Neural progenitor cell (in vitro differentiated cells): Measurements from ENCODE around the gene IGF2BP1. TPM values are rescaled to one million over a fixed set of nuclear protein-coding genes. Genes with fewer than 3 reads are reported as not detected.

Source experiments
- DNase-seq: peaks from one replicate; pipeline ENCODE4 v3.0.0-alpha.2; 2016; ENCODE audit warnings: low spot score
- H2AFZ ChIP-seq: fragments of 200-600 bp; sonication (generic); replicated peaks from 2 replicates; pipeline ENCODE4 v1.6.1; 2016; ENCODE audit warnings: antibody characterized with exemption
- H3F3A ChIP-seq: fragments of 200-600 bp; sonication (generic); 2 replicates; pipeline ENCODE4 v1.6.1; 2016; ENCODE audit warnings: antibody characterized with exemption, low read depth
- H3K27ac ChIP-seq: fragments of 200-600 bp; sonication (generic); 2 replicates; pipeline ENCODE4 v1.5.1; 2016; ENCODE audit warnings: mild to moderate bottlenecking
- H3K27me3 ChIP-seq: fragments of 200-600 bp; sonication (generic); 2 replicates; pipeline ENCODE4 v1.6.1; 2016; ENCODE audit warnings: mild to moderate bottlenecking, moderate library complexity
- H3K36me3 ChIP-seq: fragments of 200-600 bp; sonication (generic); 2 replicates; pipeline ENCODE4 v1.5.1; 2016
- H3K4me1 ChIP-seq: fragments of 200-600 bp; sonication (generic); 2 replicates; pipeline ENCODE4 v1.6.1; 2016; ENCODE audit warnings: mixed run types
- H3K4me2 ChIP-seq: fragments of 200-600 bp; sonication (generic); 2 replicates; pipeline ENCODE4 v1.6.1; 2016
- H3K4me3 ChIP-seq: fragments of 200-600 bp; sonication (generic); 2 replicates; pipeline ENCODE4 v1.5.1; 2016
- H3K79me2 ChIP-seq: fragments of 200-600 bp; sonication (generic); 2 replicates; pipeline ENCODE4 v1.6.1; 2016; ENCODE audit warnings: low read depth
- H3K9ac ChIP-seq: fragments of 200-600 bp; sonication (generic); 2 replicates; pipeline ENCODE4 v1.6.1; 2016
- H3K9me3 ChIP-seq: fragments of 200-600 bp; sonication (generic); 2 replicates; pipeline ENCODE4 v1.5.1; 2016; ENCODE audit warnings: low read depth
- H4K20me1 ChIP-seq: fragments of 200-600 bp; sonication (generic); 2 replicates; pipeline ENCODE4 v1.6.1; 2016; ENCODE audit warnings: low read depth
- H3K27ac Mint-ChIP-seq: 3 replicates; pipeline ENCODE4 v1.8.0; 2021; ENCODE audit warnings: mixed read lengths
- H3K27me3 Mint-ChIP-seq: 2 replicates; pipeline ENCODE4 v1.8.0; 2022; ENCODE audit warnings: low read depth, mild to moderate bottlenecking, inconsistent platforms, moderate library complexity, mixed read lengths; ENCODE audit not compliant: insufficient read depth
- H3K36me3 Mint-ChIP-seq: 3 replicates; pipeline ENCODE4 v1.8.0; 2021; ENCODE audit warnings: mixed read lengths
- H3K4me1 Mint-ChIP-seq: 3 replicates; pipeline ENCODE4 v1.8.0; 2021; ENCODE audit warnings: mixed read lengths
- H3K4me3 Mint-ChIP-seq: 3 replicates; pipeline ENCODE4 v1.8.0; 2021; ENCODE audit warnings: mild to moderate bottlenecking, moderate library complexity, mixed read lengths
- H3K9me3 Mint-ChIP-seq: 3 replicates; pipeline ENCODE4 v1.8.0; 2020; ENCODE audit warnings: mixed read lengths
- EZH2 ChIP-seq: fragments of 200-600 bp; sonication (generic); IDR thresholded peaks from 2 replicates; pipeline ENCODE4 v1.6.1; 2017; ENCODE audit warnings: antibody characterized with exemption, mild to moderate bottlenecking, moderate library complexity
- EZH2phosphoT487 ChIP-seq: fragments of 200-600 bp; sonication (generic); IDR thresholded peaks from 2 replicates; pipeline ENCODE4 v1.6.1; 2017; ENCODE audit warnings: antibody characterized with exemption
- total RNA-seq: library from RNA; depleted of rRNA; stranded (reverse); fragments of >200 nt; gene quantifications from 2 replicates; pipeline ENCODE4 v1.2.3, GENCODE V29; 2015; ENCODE audit warnings: low replicate concordance
- TF ChIP-seq, protein P1 (sequence below): fragments of 200-600 bp; sonication (generic); IDR thresholded peaks from 2 replicates; pipeline ENCODE4 v1.5.1; 2017; ENCODE audit warnings: antibody characterized with exemption, mild to moderate bottlenecking

Gene IGF2BP1
- total RNA-seq, 1 donor from 2014 or later: 129 TPM

DNA sequence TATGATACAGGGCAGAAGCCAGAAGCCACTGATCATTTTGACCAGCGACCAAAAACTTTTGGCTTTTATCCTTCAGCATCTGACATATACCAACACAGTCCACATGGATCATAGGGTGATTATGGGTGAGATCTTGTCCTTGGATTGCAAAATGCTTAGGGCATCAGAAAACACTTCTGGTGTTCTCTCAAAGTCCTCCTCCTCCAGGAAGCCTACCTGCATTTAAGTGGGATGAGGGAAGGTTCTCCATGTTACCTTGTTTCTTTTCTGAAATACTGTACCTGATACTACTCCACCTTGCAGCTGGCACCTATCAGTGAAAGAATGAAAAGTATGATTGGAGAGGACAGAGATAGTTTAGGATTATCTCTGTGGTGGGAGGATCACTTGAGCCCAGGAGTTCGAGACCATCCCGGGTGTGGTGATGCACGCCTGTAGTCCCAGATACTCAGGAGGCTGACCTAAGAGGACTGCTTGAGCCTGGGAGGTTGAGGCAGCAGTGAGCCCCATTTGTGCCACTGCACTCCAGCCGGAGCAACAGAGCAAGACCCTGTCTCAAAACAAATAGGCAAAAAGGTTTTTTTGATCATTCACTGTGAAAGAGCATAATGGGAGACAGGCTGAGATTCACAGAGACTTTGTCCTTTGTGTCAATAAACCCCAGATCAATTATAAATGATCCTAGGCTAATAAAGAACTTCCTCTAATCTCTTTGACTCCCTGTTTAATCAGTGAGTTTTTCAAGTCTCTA, 88.6 kb downstream of the IGF2BP1 start:
- Histone ChIP-seq H3K9ac (no peak overlapping the region), H3K9me3 (no peaks in the 10 kb centered on the region), H3F3A (no peaks in the 10 kb centered on the region), H3K27ac (no peak overlapping the region), H2AFZ (no peak overlapping the region), H3K4me3 (no peak overlapping the region), H3K4me1 (no peaks in the 10 kb centered on the region), H3K36me3 (no peaks in the 10 kb centered on the region), H4K20me1 (no peaks in the 10 kb centered on the region), H3K79me2 (no peaks in the 10 kb centered on the region), H3K27me3 (no peaks in the 10 kb centered on the region), H3K4me2 (no peak overlapping the region)
- Mint-ChIP-seq H3K4me3 (no peak overlapping the region), H3K9me3 (no peaks in the 10 kb centered on the region), H3K4me1 (peaks cover 10% of the 10 kb centered on the region), H3K27me3 (peaks cover 3% of the 10 kb centered on the region), H3K36me3 (no peaks in the 10 kb centered on the region), H3K27ac (no peak overlapping the region)
- TF ChIP-seq EZH2phosphoT487 (no peak), EZH2 (no peak)
- TF ChIP-seq, protein P1, sequence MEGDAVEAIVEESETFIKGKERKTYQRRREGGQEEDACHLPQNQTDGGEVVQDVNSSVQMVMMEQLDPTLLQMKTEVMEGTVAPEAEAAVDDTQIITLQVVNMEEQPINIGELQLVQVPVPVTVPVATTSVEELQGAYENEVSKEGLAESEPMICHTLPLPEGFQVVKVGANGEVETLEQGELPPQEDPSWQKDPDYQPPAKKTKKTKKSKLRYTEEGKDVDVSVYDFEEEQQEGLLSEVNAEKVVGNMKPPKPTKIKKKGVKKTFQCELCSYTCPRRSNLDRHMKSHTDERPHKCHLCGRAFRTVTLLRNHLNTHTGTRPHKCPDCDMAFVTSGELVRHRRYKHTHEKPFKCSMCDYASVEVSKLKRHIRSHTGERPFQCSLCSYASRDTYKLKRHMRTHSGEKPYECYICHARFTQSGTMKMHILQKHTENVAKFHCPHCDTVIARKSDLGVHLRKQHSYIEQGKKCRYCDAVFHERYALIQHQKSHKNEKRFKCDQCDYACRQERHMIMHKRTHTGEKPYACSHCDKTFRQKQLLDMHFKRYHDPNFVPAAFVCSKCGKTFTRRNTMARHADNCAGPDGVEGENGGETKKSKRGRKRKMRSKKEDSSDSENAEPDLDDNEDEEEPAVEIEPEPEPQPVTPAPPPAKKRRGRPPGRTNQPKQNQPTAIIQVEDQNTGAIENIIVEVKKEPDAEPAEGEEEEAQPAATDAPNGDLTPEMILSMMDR: no peak
- DNase-seq: no peak

GRCh38 chr17:49086316-49086605, 89.1 kb downstream of the IGF2BP1 start:
- Mint-ChIP-seq H3K4me1 (peaks cover 10% of the 10 kb centered on the region), H3K27ac (no peak overlapping the region), H3K4me3 (no peak overlapping the region), H3K36me3 (no peaks in the 10 kb centered on the region), H3K9me3 (no peaks in the 10 kb centered on the region), H3K27me3 (peaks cover 3% of the 10 kb centered on the region)
- H3K4me2 ChIP-seq: no peak overlapping the region
- H3K27ac ChIP-seq: no peak overlapping the region
- H3K9me3 ChIP-seq: no peaks in the 10 kb centered on the region
- H3K27me3 ChIP-seq: no peaks in the 10 kb centered on the region
- no peak overlapping the region for H2AFZ ChIP-seq
- no peak for DNase-seq
- no peak overlapping the region for H3K9ac ChIP-seq
- no peaks in the 10 kb centered on the region for H3K4me1 ChIP-seq
- H3K36me3 ChIP-seq: no peaks in the 10 kb centered on the region
- H4K20me1 ChIP-seq: no peaks in the 10 kb centered on the region
- no peaks in the 10 kb centered on the region for H3K79me2 ChIP-seq
- TF ChIP-seq EZH2phosphoT487 (no peak), EZH2 (no peak)
- TF ChIP-seq, protein P1: no peak
- H3K4me3 ChIP-seq: no peak overlapping the region
- H3F3A ChIP-seq: no peaks in the 10 kb centered on the region

- no peaks in the 10 kb centered on the region for H4K20me1 ChIP-seq
- no peak overlapping the region for H3K4me2 ChIP-seq
- Mint-ChIP-seq H3K4me3 (no peak overlapping the region), H3K36me3 (no peaks in the 10 kb centered on the region), H3K9me3 (no peaks in the 10 kb centered on the region), H3K4me1 (peaks cover 10% of the 10 kb centered on the region), H3K27ac (no peak overlapping the region), H3K27me3 (peaks cover 3% of the 10 kb centered on the region)
- no peaks in the 10 kb centered on the region for H3K36me3 ChIP-seq
- H2AFZ ChIP-seq: no peak overlapping the region
- H3K79me2 ChIP-seq: no peaks in the 10 kb centered on the region
- no peaks in the 10 kb centered on the region for H3F3A ChIP-seq
- no peaks in the 10 kb centered on the region for H3K9me3 ChIP-seq
- no peak overlapping the region for H3K4me3 ChIP-seq
- TF ChIP-seq EZH2: no peak
- TF ChIP-seq, protein P1: no peak
- TF ChIP-seq EZH2phosphoT487: no peak
- no peaks in the 10 kb centered on the region for H3K27me3 ChIP-seq
- no peak overlapping the region for H3K9ac ChIP-seq
- no peaks in the 10 kb centered on the region for H3K4me1 ChIP-seq
- no peak for DNase-seq
- H3K27ac ChIP-seq: no peak overlapping the region
These were observed 89.5 kb downstream of the IGF2BP1 start for GRCh38 chr17:49086649-49087048.
